Fibroblast of upper back skin (primary cell): ENCODE results near the gene C22orf31.
A peak's percentile ranks its signal among the peaks of the same experiment; 100 is the strongest.

Experiments used
- DNase-seq: peaks from one replicate; pipeline ENCODE4 v3.0.0-alpha.2; 2013

C22orf31 gene

GRCh38 chr22:29080106-29080975 lies 18.7 kb upstream of the C22orf31 start:
- DNase-seq, result no peak

GRCh38 chr22:29079218-29079901 lies 17.7 kb upstream of the C22orf31 start:
- DNase-seq, result no peak

GRCh38 chr22:29078869-29079207 lies 17.2 kb upstream of the C22orf31 start:
- DNase-seq, result no peak

GRCh38 chr22:29078036-29078868 lies 16.6 kb upstream of the C22orf31 start:
- no peak for DNase-seq

- no peak for DNase-seq
Measured at GRCh38 chr22:29074276-29074772, 12.7 kb upstream of the C22orf31 start.

GRCh38 chr22:29073618-29074275 lies 12.1 kb upstream of the C22orf31 start:
- peak; percentile 25 for DNase-seq

- no peak for DNase-seq
Measured at GRCh38 chr22:29072979-29073617, 11.5 kb upstream of the C22orf31 start, which contains the start of gene KREMEN1. TSS of gene KREMEN1 (plus strand) at chr22:29073035. CDS start at chr22:29073131, 96 bp downstream.

GRCh38 chr22:29072193-29072978 lies 10.8 kb upstream of the C22orf31 start:
- peak; percentile 60 for DNase-seq

- no peak for DNase-seq
Measured at GRCh38 chr22:29071261-29072045, 9.8 kb upstream of the C22orf31 start.

GRCh38 chr22:29070490-29070889 lies 8.9 kb upstream of the C22orf31 start:
- DNase-seq, result no peak

GRCh38 chr22:29069463-29069862 lies 7.8 kb upstream of the C22orf31 start:
- no peak for DNase-seq

GRCh38 chr22:29065468-29066190 lies 4.0 kb upstream of the C22orf31 start:
- no peak for DNase-seq

GRCh38 chr22:29062286-29062821 lies 723 bp upstream of the C22orf31 start:
- no peak for DNase-seq

GRCh38 chr22:29060931-29061330 lies 700 bp downstream of the C22orf31 start:
- no peak for DNase-seq

- DNase-seq, result no peak
Measured at GRCh38 chr22:29060251-29060869, 1.3 kb downstream of the C22orf31 start.

- DNase-seq, result no peak
Measured at GRCh38 chr22:29056472-29056871, 5.2 kb downstream of the C22orf31 start.

GRCh38 chr22:29055192-29055830 lies 6.3 kb downstream of the C22orf31 start:
- DNase-seq, result no peak

- DNase-seq, result no peak
Measured at GRCh38 chr22:29054251-29054767, 7.3 kb downstream of the C22orf31 start.
